NCI-H1417 treated with DMSO at 0.1 percent for 48 hours (cell line): ENCODE measurements around the gene ZPBP2.

Experiments used
- DNase-seq: peaks from one replicate; lab custom pipeline; 2025; lab: John Stamatoyannopoulos, UW

The ZPBP2 gene

DNA sequence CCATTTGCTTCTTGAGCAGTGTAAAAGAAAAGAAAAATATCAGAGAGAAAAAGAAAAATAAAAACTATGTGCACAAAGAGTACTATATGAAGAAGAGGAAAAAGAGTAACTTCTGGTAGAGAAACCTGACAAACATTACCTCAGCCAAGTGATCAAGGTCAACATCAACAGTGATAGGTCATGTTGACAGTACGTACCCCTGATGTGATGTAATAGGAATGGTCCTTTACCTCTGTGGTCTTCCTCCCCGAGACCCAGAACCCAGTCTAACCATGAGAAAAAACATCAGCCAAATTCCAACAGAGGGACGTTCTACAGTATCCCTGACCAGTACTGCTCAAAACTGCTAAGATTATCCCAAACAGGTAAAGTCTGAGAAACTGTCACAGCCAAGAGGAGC lies 46.0 kb downstream of the ZPBP2 start:
- DNase-seq = no peak

DNA sequence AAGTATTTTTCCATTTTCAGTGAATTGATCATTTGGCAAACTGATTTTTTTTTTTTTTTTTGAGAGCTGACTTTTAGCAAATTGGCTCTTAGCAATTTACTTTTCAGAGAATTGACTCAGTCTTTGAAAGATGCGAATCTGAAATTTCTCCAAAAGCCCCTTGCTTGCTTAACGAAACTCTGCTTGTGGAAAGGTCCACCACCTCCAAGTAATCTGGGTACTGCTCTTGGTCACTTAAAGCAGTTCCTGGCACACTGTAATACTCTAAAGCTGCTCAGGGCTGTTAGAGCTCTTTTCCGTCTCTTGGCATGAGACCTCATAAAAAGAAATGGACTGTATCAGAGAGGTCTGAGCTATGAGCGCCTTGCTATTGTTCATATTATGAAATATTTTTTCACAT lies 47.6 kb downstream of the ZPBP2 start:
- DNase-seq = no peak

DNA sequence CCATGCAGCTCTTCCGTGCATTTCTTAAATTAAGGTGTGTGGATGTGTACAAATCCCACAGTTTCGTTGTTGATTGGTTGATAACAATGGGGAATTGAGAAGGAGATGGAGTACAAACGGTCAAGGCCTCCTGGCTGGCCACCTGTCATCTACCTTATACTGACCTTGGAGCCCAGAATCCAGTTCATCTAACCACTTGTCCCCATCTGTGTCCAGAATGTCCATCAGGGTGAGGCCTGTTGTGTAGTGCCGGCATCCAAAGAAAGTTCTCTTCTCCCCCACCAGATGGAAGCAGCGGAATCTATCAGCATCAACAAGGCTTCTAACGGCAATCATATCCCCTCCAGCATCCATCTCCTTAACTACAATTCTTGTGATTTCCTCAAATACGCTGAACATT lies 48.9 kb downstream of the ZPBP2 start:
- DNase-seq = no peak

DNA sequence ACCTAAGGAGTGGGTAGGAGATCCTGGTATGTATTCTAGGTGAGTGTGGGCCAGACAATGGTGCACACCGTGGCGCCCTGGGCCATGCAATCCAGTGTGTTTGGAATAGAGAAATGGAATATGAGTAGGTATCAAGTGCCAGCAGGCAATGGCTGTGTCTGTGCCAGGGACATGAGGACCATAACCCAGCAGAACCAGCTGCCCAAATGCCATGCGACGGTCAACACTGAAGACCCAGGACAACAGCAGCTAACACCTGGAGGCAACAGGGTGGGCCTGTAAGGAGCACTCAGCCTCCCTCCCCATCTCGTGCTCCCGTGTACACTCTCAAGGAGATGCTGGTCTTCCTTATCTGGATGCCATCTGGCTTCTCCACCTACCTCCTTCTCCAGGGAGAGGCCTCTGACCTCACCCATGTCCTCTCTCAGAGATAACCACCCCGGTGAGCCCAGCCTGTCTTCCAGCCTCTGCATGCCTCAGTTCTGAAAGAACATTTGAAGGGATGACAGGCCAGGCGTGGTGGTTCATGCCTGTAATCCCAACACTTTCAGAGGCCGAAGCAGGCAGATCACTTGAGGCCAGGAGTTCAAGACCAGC lies 51.2 kb downstream of the ZPBP2 start:
- DNase-seq = no peak

DNA sequence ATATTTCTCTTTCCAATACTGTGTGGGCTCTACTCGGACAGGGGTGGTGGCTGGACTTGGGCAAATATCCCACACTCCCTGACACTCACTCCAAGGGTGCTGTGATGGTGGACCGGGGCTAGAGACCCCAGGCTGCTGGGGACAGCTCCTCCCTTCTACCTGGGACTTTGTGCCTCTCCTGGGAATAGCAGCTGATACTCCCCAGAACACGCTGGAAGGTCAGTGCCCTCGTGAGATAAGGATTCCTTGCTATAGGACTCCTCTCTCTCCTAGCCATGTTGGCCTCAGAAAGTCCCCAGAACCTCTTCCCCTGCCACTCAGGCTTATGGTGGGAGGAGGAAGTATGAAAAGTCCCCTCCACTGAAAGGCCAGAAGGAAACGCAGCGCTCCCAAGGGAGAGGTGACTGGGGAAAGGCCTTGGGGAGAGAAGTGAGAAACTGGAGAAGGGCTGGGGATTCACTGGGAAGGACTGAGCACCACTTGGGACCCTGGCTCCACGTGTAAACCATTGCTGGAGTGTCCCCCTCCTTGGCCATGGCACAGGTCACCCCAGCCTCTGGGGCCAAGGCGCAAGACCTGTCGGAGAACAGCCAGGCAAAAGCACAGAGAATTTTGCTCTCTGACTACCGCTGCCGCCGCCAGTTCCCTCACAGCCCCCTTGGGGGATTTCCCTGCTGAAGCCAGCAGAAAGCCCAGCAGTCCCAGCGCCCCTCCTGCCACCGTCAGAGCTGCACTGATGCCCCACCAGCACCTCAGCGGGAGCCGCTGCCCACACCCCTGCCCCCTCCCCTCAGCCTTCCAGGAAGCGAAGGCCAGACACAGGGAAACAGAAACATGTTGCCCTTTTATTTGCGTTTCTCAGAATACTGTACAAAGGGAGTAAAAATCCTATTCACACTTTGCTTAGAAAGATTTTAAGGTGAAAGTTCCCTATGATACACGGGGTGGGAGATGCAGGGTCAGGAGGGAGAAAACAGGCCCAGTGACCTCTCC lies 52.5 kb downstream of the ZPBP2 start:
- no peak for DNase-seq

DNA sequence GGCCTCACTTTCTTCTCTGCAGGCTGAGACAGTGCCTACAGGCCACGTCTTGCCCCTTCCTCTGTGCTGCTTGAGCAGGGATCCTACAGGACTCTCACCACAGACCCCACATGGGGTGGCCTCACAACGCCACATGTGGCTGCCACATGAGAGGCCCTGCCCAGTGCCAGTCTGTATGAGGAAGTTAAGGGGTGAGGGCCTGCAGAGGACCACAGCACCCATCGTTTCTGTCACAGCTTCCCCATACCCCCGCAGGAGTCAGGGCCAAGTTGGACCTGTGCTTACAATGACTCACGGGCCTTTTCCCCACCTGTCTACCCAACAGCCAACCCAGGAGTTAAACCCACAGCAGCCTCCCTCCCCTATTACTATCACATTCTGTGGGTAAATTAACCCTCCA lies 53.3 kb downstream of the ZPBP2 start:
- no peak for DNase-seq

DNA sequence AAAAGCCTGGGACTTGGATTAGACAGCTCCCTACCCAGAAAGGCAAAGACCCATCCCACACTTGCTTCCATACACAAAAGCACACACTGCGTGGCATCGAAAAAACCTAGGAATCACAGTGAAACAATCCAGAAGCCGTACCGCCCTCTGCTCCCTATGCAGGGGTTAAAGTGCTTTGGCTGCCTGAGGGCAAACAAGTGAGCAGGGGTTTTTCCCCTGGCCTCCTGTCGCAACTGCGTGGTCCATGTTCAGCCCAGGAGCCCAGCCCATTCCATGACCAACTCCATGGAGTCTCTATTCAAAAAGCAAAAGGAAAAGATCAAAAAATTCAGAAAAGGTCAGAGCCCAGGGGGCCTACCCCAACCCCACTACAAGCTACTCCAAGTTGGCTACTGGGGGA lies 54.0 kb downstream of the ZPBP2 start:
- DNase-seq = no peak

DNA sequence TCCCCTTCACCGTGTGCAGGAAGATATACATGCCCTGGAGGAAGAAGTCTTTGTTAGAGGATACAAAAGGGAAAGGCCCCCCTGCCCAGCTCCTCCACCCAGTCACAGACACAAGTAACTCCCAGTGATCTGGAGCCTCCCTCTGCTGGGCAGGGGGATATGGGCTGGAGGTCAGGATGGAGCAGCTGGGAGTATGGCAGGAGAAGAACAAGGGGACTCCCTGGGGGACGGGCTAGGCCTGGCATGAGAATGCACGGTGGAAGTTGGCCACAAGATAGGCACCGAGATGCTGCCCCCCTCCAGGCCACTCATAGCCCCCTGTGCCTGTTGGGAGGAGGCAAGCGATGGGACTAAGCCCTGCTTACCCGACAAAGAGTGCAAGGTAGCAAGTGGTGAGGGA lies 55.2 kb downstream of the ZPBP2 start:
- DNase-seq = no peak

DNA sequence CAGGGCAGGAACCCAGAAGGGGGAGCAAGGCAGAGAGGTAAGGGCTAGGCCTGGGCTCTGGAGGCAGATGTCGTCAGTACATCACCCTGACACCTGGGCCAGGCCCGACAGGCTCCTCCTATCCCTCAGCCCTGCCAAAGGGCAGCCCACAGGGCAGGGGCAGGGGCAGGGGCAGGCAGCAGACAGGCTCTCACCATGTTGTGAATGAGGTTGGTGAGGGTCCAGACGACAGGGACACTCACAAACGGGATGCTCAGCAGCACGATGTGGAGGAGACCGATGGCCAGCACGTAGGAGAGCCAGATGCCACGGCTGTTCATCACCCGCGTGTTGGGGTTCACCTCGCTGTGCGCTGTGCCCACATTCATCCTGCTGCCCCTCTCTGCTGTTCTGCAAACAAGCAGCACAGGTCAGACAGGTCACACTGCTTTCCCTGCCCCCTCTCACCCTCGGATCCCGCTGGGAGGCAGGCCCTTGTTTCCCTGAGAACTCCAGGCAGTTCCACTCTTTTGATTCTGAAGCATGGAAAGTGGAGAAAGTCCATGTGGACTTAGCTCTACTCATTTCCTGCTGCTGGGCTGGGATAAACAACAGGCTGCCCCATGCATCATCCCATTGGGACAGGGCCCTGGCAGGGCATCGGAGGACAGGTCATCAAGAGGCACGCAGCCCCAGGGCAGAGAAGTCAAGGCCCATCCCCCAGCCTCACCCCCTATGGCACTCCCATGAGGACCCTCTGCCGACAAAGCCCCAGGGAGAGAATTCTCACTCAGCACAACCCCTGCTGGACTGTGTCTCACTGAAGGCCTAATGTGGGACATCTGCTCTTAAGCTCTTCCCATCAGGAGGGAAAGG lies 56.1 kb downstream of the ZPBP2 start:
- DNase-seq = no peak

DNA sequence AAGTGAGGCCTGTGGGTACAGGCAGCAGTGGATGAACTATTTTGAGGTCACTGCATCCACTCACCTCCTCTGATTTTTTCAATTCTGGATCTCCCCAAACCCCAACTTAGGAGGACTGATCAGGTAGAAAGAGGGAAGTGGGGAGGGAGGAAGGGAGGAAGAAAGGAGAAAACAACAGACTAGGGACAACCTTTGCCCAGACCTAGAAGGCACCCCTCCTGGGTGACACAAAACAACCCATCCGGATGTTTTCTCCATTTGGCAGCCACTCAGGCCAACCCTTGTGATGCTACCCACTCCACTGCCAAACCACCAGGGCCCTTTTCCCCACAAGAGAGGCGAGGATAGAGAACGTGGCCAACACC lies 56.7 kb downstream of the ZPBP2 start:
- no peak for DNase-seq

DNA sequence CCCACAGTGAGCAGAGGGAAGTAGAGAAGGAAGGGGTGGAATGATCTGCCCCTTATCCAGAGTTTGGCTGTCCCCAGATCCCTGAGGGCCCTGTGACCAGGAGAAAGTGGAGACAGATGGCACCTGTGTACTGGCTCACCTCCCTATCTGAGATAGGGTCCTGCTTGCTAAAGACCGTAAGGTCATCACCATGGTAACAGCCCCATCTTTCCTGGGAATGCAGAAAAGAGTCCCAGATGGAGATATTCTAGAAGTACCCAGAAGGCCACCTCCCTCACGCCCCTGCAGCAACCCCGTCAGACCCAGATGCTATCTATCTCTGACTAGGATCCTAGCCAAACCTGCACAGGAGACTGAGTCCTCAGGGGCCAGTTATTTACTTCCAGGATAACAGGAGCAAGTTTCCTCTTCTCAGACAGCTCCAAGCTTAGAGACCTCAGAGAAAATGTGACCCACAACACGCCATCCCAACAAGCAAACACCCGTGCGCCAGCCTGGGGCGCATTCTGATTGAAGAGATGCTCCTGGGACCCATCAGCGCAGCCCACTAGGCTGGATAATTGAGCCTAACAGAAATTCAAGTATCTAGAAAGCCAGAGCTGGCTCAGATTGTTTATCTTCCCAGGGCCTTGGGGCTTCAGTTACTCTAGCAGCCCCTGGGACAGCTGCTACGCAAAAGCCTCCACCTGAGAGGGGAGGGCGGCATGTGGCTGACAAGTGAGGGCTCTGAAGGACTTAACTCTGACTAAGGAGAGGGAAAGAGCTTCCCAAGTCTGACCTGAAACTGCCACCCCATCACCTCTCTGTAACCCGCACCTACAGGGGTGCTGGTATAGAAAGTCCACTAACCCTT lies 57.5 kb downstream of the ZPBP2 start:
- DNase-seq = no peak

DNA sequence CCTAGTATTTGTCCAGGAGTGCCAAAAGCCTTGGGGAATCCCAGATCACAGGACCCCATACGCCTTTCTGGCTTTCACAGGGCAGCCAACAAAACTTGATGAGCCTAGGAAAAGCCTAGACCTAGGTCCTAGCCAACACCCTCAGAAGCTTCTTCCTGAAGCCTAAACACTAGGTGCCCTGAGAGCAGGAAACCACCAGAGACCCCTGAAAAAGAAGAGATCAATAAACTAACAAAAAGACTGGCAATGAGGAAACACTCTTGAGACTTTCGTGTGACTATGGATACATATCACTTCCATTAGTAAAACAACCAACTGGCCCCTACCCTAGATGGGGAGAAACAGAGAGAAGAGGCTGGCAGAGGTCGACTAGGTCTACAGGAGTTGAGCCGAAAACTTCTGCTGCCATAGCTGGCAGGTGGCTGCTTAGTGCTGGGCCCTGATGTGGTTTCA lies 58.2 kb downstream of the ZPBP2 start:
- DNase-seq = no peak

DNA sequence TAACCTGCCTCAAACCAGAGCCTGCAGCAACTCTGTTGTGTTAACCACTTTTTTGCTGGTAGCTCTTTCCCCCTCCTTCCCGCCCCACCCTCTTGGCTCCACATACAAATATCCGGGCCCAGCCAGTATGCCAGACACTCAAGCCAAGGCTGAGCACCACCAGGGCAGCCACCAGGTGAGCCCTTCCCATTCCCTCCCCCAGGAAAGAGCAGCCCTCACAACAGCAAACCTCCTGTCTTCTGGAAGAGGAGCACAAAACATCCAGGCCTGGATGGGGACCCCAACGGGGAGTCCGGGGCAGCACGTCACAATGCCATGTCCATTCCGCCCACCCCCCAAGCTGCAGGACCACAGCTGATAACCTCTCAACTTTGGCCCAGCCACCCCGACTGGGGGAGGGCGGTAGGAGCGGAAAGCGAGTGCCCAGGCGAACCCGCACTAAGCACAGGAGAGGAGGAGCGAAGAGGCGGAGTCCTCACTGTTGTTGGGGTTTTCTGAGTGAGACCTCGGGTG lies 58.6 kb downstream of the ZPBP2 start:
- no peak for DNase-seq
